Fibroblast of the aortic adventitia (primary cell): Measurements from ENCODE around the gene RNF180. TPM values are rescaled to one million over a fixed set of nuclear protein-coding genes. Genes with fewer than 3 reads are reported as not detected.
A peak's percentile ranks its signal among the peaks of the same experiment; 100 is the strongest.
"Not testable (repeated sequence)": the region's sequence is repeated elsewhere in the genome, so short reads cannot be mapped to it uniquely, and the experiment has no call there.

Experiments used
- DNase-seq: peaks from one replicate; pipeline ENCODE4 v3.0.0-alpha.2; 2010; ENCODE audit warnings: low read depth
- H3K4me3 ChIP-seq: 2 replicates; pipeline ENCODE4 v1.5.1; 2011; ENCODE audit warnings: low read depth, mild to moderate bottlenecking, control low read depth, low read length, moderate library complexity
- CTCF ChIP-seq: IDR thresholded peaks from 2 replicates; pipeline ENCODE4 v1.5.1; 2011; ENCODE audit warnings: mild to moderate bottlenecking, low read length, control low read depth, inconsistent platforms; ENCODE audit not compliant: insufficient read depth
- total RNA-seq: library from RNA; depleted of rRNA; stranded (reverse); fragments of >200 nt; gene quantifications from 2 replicates; pipeline ENCODE4 v1.2.3, GENCODE V29; 2012; ENCODE audit warnings: low replicate concordance

Gene RNF180
- total RNA-seq, 1 donor: 1.4 TPM

- DNase-seq: no peak
- no peak overlapping the region for H3K4me3 ChIP-seq
- TF ChIP-seq CTCF: no peak
These were observed 43.7 kb downstream of the RNF180 start for GRCh38 chr5:64209353-64209752.

GRCh38 chr5:64210866-64211265 is 45.2 kb downstream of the RNF180 start:
- DNase-seq: peak; percentile 89

GRCh38 chr5:64213011-64213410 is 47.4 kb downstream of the RNF180 start:
- no peak for DNase-seq
- no peak for TF ChIP-seq CTCF
- no peak overlapping the region for H3K4me3 ChIP-seq

More at GRCh38 chr5:64210866-64211265, 45.2 kb downstream of the RNF180 start:
- no peak for TF ChIP-seq CTCF
- H3K4me3 ChIP-seq: no peak overlapping the region

DNA sequence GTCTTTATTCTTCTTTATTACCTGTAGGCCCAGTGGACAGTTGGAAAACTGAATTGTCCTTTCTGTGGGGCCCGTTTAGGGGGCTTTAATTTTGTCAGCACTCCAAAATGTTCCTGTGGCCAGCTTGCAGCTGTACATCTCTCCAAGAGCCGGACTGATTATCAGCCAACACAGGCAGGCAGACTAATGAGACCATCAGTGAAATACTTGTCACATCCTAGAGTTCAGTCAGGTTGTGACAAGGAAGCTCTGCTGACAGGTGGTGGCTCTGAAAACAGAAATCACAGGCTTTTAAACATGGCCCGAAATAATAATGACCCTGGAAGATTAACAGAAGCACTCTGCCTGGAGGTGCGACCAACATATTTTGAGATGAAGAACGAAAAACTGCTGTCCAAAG is 47.9 kb downstream of the RNF180 start:
- H3K4me3 ChIP-seq: no peak overlapping the region
- no peak for TF ChIP-seq CTCF
- DNase-seq: no peak

DNA sequence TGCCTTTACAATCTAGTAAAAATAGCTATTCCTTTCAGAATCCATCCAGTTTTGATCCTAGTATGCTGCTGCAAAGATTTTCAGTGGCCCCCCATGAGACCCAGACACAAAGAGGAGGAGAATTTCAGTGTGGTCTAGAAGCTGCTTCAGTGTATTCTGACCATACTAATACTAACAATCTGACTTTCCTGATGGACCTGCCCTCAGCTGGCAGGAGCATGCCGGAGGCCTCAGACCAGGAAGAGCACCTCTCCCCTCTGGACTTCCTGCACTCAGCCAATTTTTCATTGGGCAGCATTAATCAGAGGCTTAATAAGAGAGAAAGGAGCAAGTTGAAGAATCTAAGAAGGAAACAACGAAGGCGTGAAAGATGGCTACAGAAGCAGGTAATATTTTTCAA is 48.5 kb downstream of the RNF180 start:
- no peak for TF ChIP-seq CTCF

DNA sequence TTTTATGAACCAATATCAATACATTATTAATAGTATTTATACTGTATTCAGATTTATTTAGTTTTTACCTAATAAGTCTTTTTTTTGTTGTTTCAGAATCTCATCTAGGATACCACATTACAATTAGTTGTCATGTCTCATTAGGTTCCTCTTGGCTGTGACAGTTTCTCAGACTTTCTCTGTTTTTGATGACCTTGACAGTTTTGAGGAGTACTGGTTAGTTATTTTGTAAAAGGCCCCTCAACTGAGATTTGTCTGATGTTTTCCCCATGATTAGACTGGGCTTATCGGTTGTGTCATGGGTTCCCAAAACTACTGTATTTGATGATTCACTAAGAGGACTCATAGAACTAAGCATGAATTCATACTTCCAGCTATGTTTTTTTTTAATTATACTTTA is 56.3 kb downstream of the RNF180 start:
- no peak for TF ChIP-seq CTCF
- DNase-seq: no peak
- no peak overlapping the region for H3K4me3 ChIP-seq

More for the DNA sequence above, 48.5 kb downstream of the RNF180 start:
- no peak overlapping the region for H3K4me3 ChIP-seq
- no peak for DNase-seq

- H3K4me3 ChIP-seq, DNase-seq: not testable (repeated sequence)
These were observed 59.8 kb downstream of the RNF180 start for GRCh38 chr5:64225286-64225981.

- not testable (repeated sequence) for H3K4me3 ChIP-seq, DNase-seq
These were observed 61.5 kb downstream of the RNF180 start for GRCh38 chr5:64227131-64227537.
